Skeletal muscle satellite cell (primary cell): ENCODE results near the gene TTC5.

Experiments
- H3K27me3 ChIP-seq: 2 replicates; pipeline ENCODE4 v1.7.0; 2013; ENCODE audit warnings: low read length; ENCODE audit not compliant: control insufficient read depth, insufficient read depth
- H3K36me3 ChIP-seq: 2 replicates; pipeline ENCODE4 v1.7.0; 2013; ENCODE audit warnings: mild to moderate bottlenecking, control low read depth, low read length; ENCODE audit not compliant: insufficient read depth
- H3K4me1 ChIP-seq: 2 replicates; pipeline ENCODE4 v1.7.0; 2013; ENCODE audit warnings: low read length; ENCODE audit not compliant: control insufficient read depth, insufficient read depth
- H3K4me2 ChIP-seq: 2 replicates; pipeline ENCODE4 v1.7.0; 2013; ENCODE audit warnings: mild to moderate bottlenecking, low read length
- H3K4me3 ChIP-seq: 2 replicates; pipeline ENCODE4 v1.7.0; 2013; ENCODE audit warnings: low read length
- H3K9ac ChIP-seq: 2 replicates; pipeline ENCODE4 v1.7.0; 2013; ENCODE audit warnings: mild to moderate bottlenecking, low read depth, low read length, moderate library complexity
- H3K9me3 ChIP-seq: replicated peaks from 2 replicates; pipeline ENCODE4 v1.7.0; 2013; ENCODE audit warnings: mild to moderate bottlenecking, control low read depth, low read length

Gene TTC5

DNA sequence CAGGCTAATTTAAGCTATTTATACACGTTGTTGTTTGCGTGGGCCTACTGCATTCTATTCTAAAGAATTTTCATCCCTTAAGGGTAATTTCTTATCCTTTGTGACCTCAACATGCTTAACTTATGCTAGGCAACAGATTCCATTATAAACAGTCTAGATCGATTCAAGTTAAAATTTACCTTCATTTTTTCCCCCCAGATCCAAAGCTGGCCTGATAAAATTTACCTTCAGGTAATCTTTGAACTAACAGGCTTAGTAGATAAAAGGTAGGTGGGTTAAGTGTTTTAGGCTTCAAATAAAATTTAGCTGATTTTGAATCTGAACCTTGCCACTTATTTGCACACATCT lies 27.7 kb upstream of the TTC5 start:
- Histone ChIP-seq H3K4me2 (peak overlapping the region; percentile 83), H3K27me3 (peaks cover 6% of the 10 kb centered on the region), H3K9me3 (no peaks in the 10 kb centered on the region), H3K4me1 (peaks cover 5% of the 10 kb centered on the region), H3K4me3 (peak overlapping the region; percentile 77), H3K36me3 (peaks cover 6% of the 10 kb centered on the region), H3K9ac (peak overlapping the region; percentile 80)

DNA sequence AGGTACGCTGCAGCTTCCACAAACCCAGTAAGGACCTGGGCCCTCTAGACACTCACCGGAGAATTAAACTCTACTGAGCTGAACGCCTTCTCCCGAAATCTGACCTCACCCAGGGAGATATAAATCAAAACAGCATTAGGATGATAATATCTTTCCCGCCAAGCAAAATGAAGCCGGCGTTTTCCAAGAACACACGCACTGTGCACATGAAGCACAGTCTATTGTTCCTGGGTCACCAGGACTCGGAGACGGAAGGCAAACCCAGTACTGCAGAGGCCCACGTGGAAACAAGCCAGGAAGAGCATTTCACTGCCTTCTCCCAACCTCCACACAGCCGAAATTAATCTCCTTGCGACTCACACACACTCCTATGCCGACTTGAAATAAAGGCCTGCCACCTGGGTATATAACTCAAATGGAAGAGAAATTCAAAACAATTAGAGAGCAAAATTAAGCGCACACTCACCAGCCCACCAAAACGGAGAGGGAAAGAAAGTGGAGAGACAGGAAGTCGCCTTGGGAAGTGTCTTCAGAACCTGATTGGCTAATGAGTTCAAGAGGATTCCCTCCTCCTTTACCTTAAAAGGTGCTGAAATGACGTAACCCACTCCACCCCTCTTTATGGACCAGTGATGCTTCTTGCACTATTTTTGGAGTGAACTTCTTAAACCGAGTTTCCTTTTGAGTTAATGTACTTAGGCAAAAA lies 27.2 kb upstream of the TTC5 start, which contains the start of gene CCNB1IP1:
TSS of gene CCNB1IP1 (minus strand) at position 492 of the 706 bp plus-strand sequence. CDS start 16,756 bp downstream, outside the sequence.
- Histone ChIP-seq H3K9me3 (no peaks in the 10 kb centered on the region), H3K4me2 (peak within 1 kb of the TSS; percentile 83), H3K4me3 (peak within 1 kb of the TSS; percentile 77), H3K27me3 (peaks cover 2% of the 10 kb centered on the region), H3K9ac (peak within 1 kb of the TSS; percentile 80), H3K36me3 (peaks cover 6% of the 10 kb centered on the region), H3K4me1 (peaks cover 5% of the 10 kb centered on the region)

DNA sequence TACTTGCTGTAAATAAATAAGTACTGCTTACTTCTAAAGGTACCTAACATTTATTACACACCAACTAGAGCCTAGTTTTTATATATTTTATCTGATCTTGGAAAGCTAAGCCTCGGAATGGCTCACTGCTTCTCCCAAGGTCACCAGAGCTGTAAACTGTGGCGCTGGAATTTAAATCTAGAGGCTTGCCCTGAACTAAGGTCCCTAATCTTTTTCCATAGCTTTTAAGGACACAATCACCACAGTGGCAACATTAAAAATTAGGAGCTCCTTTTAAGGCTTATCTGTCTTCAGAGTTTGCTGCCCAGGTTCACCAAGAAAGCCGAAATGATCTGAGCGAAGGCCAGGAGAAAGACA lies 26.7 kb upstream of the TTC5 start:
- Histone ChIP-seq H3K4me2 (peak overlapping the region; percentile 83), H3K9ac (peak overlapping the region; percentile 80), H3K27me3 (no peaks in the 10 kb centered on the region), H3K4me3 (peak overlapping the region; percentile 77), H3K36me3 (peaks cover 6% of the 10 kb centered on the region), H3K9me3 (no peaks in the 10 kb centered on the region), H3K4me1 (peaks cover 9% of the 10 kb centered on the region)

DNA sequence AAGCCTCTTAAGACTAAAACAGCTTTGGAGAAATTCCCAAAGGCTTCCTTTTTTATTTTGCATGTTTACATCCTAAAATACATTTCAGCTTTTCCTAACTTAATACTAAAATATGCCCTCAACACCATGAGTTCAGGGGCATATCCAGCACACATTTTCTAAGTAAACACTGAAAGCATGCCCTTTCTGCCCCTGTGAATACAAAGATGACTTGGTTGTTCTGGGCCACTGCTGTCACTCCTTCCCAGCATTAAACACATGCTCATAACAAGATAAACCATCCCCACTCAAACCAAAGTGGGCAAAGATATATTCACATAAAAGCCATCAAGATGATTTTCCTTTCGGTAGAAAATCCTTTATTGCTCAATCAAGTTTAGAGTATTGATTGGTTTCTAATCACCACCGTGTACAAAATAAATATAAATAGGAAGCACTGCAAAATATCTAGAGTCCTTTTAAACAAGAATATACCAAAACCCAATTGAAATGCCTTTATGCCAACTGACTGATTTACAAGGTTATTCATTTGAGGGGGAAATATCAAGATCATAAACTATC lies 25.4 kb upstream of the TTC5 start:
- Histone ChIP-seq H3K4me3 (no peak overlapping the region), H3K9me3 (no peaks in the 10 kb centered on the region), H3K9ac (peak overlapping the region; percentile 27), H3K4me1 (peaks cover 10% of the 10 kb centered on the region), H3K36me3 (peaks cover 12% of the 10 kb centered on the region), H3K27me3 (no peaks in the 10 kb centered on the region), H3K4me2 (peak overlapping the region; percentile 46)

DNA sequence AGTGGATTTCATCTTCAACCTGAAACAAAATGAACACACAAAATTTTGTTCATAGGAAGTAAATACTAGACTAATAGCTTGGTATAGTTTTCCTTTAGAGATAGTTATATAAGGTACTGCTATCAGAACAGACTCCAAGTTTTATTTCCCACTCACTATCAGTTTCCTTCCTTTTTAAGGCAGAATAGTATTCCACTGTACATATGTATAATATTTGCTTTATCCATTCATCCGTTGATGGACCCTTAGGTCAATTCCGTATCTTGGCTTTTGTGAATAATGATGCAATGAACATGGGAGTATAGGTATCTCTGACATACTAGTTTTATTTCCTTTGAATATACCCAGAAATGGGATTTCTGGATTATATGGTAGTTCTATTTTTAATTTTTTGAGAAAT lies 23.6 kb upstream of the TTC5 start:
- Histone ChIP-seq H3K4me2 (no peak overlapping the region), H3K4me1 (peaks cover 10% of the 10 kb centered on the region), H3K4me3 (no peak overlapping the region), H3K36me3 (peaks cover 24% of the 10 kb centered on the region), H3K9ac (no peak overlapping the region), H3K27me3 (no peaks in the 10 kb centered on the region), H3K9me3 (no peaks in the 10 kb centered on the region)

DNA sequence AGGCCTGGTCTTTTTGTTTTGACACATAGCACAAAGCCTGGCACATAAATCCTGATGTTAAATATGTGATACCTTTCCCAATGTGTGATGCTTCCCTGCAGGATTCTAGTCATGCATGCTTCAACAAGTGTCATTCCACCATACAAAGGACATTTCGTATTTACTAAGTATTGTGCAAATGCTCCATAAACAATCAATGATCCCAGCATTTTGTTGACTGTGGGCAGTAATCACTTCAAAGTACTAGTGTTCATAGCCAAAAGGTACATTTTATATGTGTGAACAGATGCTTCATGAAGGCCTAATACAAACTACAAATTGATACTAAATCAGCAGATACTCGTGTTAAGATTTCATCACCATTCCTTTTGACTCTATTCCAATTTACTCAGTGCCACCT lies 23.0 kb upstream of the TTC5 start:
- H3K9ac ChIP-seq, result no peak overlapping the region
- H3K9me3 ChIP-seq, result no peaks in the 10 kb centered on the region
- H3K36me3 ChIP-seq, result peaks cover 29% of the 10 kb centered on the region
- no peak overlapping the region for H3K4me3 ChIP-seq
- no peaks in the 10 kb centered on the region for H3K27me3 ChIP-seq
- H3K4me2 ChIP-seq, result no peak overlapping the region
- H3K4me1 ChIP-seq, result peaks cover 10% of the 10 kb centered on the region

DNA sequence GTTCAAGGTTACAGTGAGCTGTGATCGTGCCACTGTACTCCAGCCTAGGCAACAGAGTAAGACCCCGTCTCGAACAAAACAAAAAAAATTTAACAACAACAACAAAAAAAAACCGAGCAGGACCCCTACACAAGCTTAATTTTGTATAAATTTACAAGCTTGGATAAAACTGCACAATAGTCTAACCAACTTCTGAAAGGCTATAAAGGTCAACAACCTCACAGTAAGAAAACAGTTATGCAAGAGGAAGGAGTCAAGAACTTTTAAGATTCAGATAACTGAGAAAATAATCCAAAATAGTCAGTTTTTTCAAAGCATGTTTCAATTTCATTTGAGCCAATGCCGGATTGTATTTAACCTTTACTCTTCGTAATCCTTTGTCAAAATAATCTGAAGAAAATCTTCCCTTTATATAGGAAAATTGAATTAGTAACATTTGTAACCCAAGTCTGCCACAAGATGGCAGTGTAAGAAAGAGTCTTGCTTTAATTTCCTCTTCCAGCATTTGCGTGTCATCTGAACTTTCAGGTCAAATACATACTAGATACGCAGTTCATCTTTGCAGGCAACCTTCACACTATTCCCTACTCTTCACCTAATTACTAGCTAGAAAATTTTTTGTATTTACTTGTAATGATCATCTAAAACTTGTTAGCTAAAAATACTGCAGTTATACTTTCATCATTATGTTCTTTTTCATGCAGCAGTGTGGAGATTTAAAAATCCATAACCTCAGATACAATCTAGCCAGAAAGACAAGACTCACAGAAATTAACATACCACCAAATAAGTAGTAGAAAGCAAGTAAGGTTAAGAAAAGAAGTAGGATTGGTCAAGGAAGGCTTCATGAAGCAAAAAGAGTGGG lies 21.5 kb upstream of the TTC5 start:
- H3K4me2 ChIP-seq, result peak overlapping the region; percentile 17
- no peaks in the 10 kb centered on the region for H3K27me3 ChIP-seq
- no peak overlapping the region for H3K4me3 ChIP-seq
- H3K9ac ChIP-seq, result peak overlapping the region; percentile 12
- H3K36me3 ChIP-seq, result peaks cover 36% of the 10 kb centered on the region
- H3K9me3 ChIP-seq, result no peaks in the 10 kb centered on the region
- H3K4me1 ChIP-seq, result peaks cover 10% of the 10 kb centered on the region

DNA sequence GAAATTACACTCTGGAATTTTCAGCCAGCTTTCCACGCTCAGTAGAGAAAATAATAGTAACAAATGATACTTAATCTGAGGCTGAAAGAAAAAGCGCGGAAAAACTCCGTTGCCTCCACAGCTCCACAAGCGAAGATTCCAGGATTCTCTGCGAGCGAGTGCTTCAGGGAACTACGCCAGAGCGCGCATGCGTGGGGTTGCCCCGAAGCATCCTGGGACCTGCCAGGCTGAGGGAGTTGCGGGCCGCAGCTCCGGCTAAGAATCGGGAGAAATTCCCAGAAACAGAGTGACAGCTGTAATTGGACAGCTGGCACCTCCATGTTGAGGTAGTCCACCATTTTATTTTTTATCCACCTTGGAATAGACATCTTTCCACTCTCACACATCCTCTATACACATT lies 12.0 kb upstream of the TTC5 start:
- Histone ChIP-seq H3K4me2 (no peak overlapping the region), H3K9ac (no peak overlapping the region), H3K4me1 (no peaks in the 10 kb centered on the region), H3K27me3 (no peaks in the 10 kb centered on the region), H3K36me3 (peaks cover 59% of the 10 kb centered on the region), H3K9me3 (no peaks in the 10 kb centered on the region), H3K4me3 (no peak overlapping the region)

DNA sequence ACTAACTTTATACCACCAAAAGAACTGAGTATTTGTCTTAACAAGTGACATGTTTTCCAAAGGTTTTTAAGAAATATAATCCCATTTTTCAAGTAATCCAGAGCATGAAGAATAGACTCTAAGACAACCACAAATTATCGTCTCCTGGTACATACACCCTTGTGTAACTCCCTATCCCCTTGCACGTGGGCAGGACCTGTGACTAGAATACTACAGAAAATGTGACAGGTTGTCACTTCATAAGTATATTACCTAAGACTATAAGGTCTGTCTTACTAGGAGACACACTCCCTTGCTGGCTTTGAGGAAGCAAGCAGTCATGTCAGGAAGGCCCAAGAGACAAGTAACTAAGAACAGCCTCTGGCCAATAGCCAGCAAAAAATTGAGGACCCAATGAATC lies 8.3 kb upstream of the TTC5 start:
- H3K4me3 ChIP-seq, result no peak overlapping the region
- no peaks in the 10 kb centered on the region for H3K9me3 ChIP-seq
- H3K4me1 ChIP-seq, result no peaks in the 10 kb centered on the region
- peaks cover 53% of the 10 kb centered on the region for H3K36me3 ChIP-seq
- H3K9ac ChIP-seq, result no peak overlapping the region
- no peak overlapping the region for H3K4me2 ChIP-seq
- no peaks in the 10 kb centered on the region for H3K27me3 ChIP-seq

DNA sequence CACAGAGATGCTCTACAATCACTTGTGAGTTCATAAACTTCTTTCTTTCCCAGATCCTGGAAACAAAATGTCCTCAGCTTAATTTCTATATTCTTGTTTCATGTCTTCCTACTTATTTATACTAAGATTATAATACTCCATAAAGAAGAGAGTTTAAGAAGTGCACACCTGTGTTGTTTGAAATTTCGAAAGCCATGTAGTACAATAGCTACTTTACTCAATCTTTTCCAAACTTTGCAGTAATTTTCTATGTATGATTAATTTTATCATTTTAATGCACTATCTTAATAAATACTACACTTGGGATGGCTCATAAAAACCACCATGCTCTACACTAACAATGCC lies 300 bp upstream of the TTC5 start:
- Histone ChIP-seq H3K9ac (no peak overlapping the region), H3K4me3 (no peak overlapping the region)

DNA sequence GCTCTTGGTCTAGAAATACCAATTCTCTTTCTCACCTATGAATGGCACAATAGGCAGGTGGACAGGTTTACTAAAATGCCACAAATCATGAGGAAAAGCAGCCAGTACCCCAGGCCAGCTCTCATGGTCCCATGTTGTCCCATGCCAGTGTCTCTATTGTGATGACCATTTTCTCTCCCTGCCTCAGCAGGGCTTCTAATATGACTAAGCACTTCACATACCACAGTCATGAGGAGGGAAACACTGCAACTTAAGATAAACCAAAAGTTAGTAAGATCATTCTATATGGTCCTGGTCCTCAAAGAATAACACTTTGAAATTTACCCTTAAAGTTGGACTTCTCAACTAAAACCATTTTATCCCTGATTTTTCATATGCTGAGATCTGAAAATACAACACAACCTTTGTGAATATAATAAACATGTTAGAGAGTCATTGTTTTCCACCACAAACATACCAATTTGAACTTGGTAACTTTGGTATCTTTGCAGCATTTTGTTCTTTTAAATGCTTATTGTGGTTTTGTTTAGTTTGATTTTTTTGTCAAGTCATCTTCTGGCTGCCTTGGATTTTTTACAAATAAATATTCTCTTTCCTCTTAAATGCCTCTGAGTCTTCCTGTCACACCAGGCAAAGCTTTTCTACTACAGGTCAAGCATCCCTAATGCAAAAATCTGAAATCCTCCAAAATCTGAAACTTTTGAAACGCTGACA lies 3.6 kb downstream of the TTC5 start:
- Histone ChIP-seq H3K4me3 (no peak overlapping the region), H3K9me3 (no peaks in the 10 kb centered on the region), H3K4me1 (peaks cover 14% of the 10 kb centered on the region), H3K9ac (no peak overlapping the region), H3K27me3 (no peaks in the 10 kb centered on the region), H3K4me2 (peak overlapping the region; percentile 18), H3K36me3 (peaks cover 16% of the 10 kb centered on the region)

More for the DNA sequence above, 300 bp upstream of the TTC5 start:
- H3K9me3 ChIP-seq, result no peaks in the 10 kb centered on the region
- H3K4me1 ChIP-seq, result peaks cover 14% of the 10 kb centered on the region
- no peaks in the 10 kb centered on the region for H3K27me3 ChIP-seq
- H3K36me3 ChIP-seq, result no peaks in the 10 kb centered on the region
- no peak overlapping the region for H3K4me2 ChIP-seq
